Fibroblast of lung (primary cell): ENCODE data around the gene APMAP. TPM values are rescaled to one million over a fixed set of nuclear protein-coding genes. Genes with fewer than 3 reads are reported as not detected.

Experiments
- DNase-seq, 2 donors: peaks; one replicate each; pipeline versions ENCODE4 v3.0.0 to v3.0.0-alpha.2; 2010; ENCODE audit warnings: low read depth in 2 of 2
- H2AFZ ChIP-seq: 2 replicates; pipeline ENCODE4 v1.5.1; 2012; ENCODE audit warnings: low read length, control low read depth, inconsistent platforms
- H3K27ac ChIP-seq: 2 replicates; pipeline ENCODE4 v1.5.1; 2011; ENCODE audit warnings: low read length, control low read depth; ENCODE audit not compliant: insufficient read depth
- H3K27me3 ChIP-seq: 2 replicates; pipeline ENCODE4 v1.5.1; 2011; ENCODE audit warnings: mild to moderate bottlenecking, low read length; ENCODE audit not compliant: control insufficient read depth, insufficient read depth
- H3K36me3 ChIP-seq: 2 replicates; pipeline ENCODE4 v1.5.1; 2011; ENCODE audit warnings: low read length; ENCODE audit not compliant: control insufficient read depth, insufficient read depth
- H3K4me1 ChIP-seq: 2 replicates; pipeline ENCODE4 v1.5.1; 2011; ENCODE audit warnings: low read length; ENCODE audit not compliant: control insufficient read depth, insufficient read depth; ENCODE audit errors: extremely low read depth
- H3K4me2 ChIP-seq: 2 replicates; pipeline ENCODE4 v1.5.1; 2011; ENCODE audit warnings: low read length, control low read depth; ENCODE audit not compliant: insufficient read depth; ENCODE audit errors: extremely low read depth
- H3K4me3 ChIP-seq, 4 experiments: fragments of 200-600 bp in 1 of 4; sonication (generic) in 1 of 4; replicated peaks in 1 of 4; 2 replicates each; pipeline ENCODE4 v1.5.1; 2011 to 2016; ENCODE audit warnings: low read length in 4 of 4, low read depth in 3 of 4, mild to moderate bottlenecking in 3 of 4, control low read depth in 2 of 4, inconsistent platforms in 1 of 4, mixed read lengths in 1 of 4; ENCODE audit not compliant: insufficient read depth in 1 of 4; ENCODE audit errors: control extremely low read depth in 1 of 4
- H3K79me2 ChIP-seq: 2 replicates; pipeline ENCODE4 v1.5.1; 2012; ENCODE audit warnings: mild to moderate bottlenecking, low read length, inconsistent platforms; ENCODE audit not compliant: control insufficient read depth, insufficient read depth
- H3K9ac ChIP-seq: 2 replicates; pipeline ENCODE4 v1.5.1; 2011; ENCODE audit warnings: mild to moderate bottlenecking, low read length, control low read depth; ENCODE audit not compliant: insufficient read depth
- H3K9me3 ChIP-seq: 2 replicates; pipeline ENCODE4 v1.5.1; 2012; ENCODE audit warnings: low read depth, low read length; ENCODE audit not compliant: control insufficient read depth, insufficient read depth
- H4K20me1 ChIP-seq: 2 replicates; pipeline ENCODE4 v1.5.1; 2011; ENCODE audit warnings: low read length; ENCODE audit not compliant: control insufficient read depth, insufficient read depth; ENCODE audit errors: extremely low read depth
- CTCF ChIP-seq, 2 donors: IDR thresholded peaks in 1 of 2; conservative IDR thresholded peaks in 1 of 2; 1 replicate in 1 of 2; 2 replicates in 1 of 2; pipeline ENCODE4 v1.5.1; 2011 to 2012; ENCODE audit warnings: low read length in 2 of 2, control low read depth in 1 of 2, inconsistent platforms in 1 of 2, low read depth in 1 of 2, mild to moderate bottlenecking in 1 of 2
- EZH2 ChIP-seq: IDR thresholded peaks from 2 replicates; pipeline ENCODE4 v1.5.1; 2012; ENCODE audit warnings: low read length, control low read depth, mild to moderate bottlenecking; ENCODE audit errors: missing control alignments
- polyA plus RNA-seq, 2 donors: library from polyadenylated mRNA; depleted of rRNA in 1 of 2; stranded (reverse) in 1 of 2; unstranded in 1 of 2; fragments of >200 nt; gene quantifications; 2 replicates each; pipeline ENCODE4 v1.2.1, GENCODE V29; 2011 to 2012; ENCODE audit warnings: missing spikeins in 1 of 2
- total RNA-seq: library from RNA; depleted of rRNA; stranded (reverse); fragments of >200 nt; gene quantifications from 2 replicates; pipeline ENCODE4 v1.2.1, GENCODE V29; 2014

APMAP gene
- total and polyA plus RNA-seq, 2 donors (not counting 1 experiment from before 2014, with no cell fraction given) = 72.5 to 104 TPM

- no peak overlapping the region for H3K4me3 ChIP-seq
- no peak for TF ChIP-seq CTCF (conservative IDR thresholded peaks at IDR 0.05 in 1 of 2, IDR thresholded peaks at IDR 0.05 in 1 of 2; ENCODE audit: low read depth in 1 of 2, low read length in 2 of 2)
- TF ChIP-seq EZH2 = no peak
Observed at GRCh38 chr20:24916412-24916811, 76.1 kb downstream of the APMAP start.

DNA sequence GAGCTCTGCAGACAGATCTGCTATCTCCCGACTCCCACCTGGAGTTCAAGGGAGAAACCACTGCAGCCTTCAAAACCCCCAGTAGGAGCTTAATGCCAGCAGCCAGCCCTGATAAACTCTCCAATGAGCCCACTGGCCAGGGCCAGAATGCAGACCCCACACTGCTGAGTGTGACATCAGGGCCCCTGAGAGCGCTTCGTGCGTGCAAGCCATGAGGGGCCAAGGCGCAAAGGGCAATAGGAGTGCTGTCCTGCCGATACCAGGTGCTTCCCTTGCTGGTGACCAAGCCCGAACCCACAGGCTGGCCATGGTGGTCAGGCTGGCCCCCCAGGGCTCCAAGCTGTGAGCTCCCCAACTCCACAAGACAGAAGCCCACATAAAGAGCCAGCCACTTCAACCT, 76.7 kb downstream of the APMAP start:
- no peaks in the 10 kb centered on the region for H4K20me1 ChIP-seq
- no peak overlapping the region for H3K9ac ChIP-seq
- no peak overlapping the region for H3K27ac ChIP-seq
- H3K36me3 ChIP-seq = no peaks in the 10 kb centered on the region
- TF ChIP-seq EZH2 (no peak), CTCF (conservative IDR thresholded peaks at IDR 0.05 in 1 of 2, IDR thresholded peaks at IDR 0.05 in 1 of 2; ENCODE audit: low read depth in 1 of 2, low read length in 2 of 2) (no peak)
- DNase-seq = no peak
- H3K4me1 ChIP-seq = no peaks in the 10 kb centered on the region
- H3K27me3 ChIP-seq = no peaks in the 10 kb centered on the region
- no peak overlapping the region for H3K4me2 ChIP-seq
- no peak overlapping the region for H2AFZ ChIP-seq
- H3K4me3 ChIP-seq = no peak overlapping the region
- H3K79me2 ChIP-seq = no peaks in the 10 kb centered on the region
- no peaks in the 10 kb centered on the region for H3K9me3 ChIP-seq

More at GRCh38 chr20:24916412-24916811, 76.1 kb downstream of the APMAP start:
- H3K4me2 ChIP-seq = no peak overlapping the region
- no peaks in the 10 kb centered on the region for H3K9me3 ChIP-seq
- H3K79me2 ChIP-seq = no peaks in the 10 kb centered on the region
- no peaks in the 10 kb centered on the region for H4K20me1 ChIP-seq
- H3K27ac ChIP-seq = no peak overlapping the region
- no peaks in the 10 kb centered on the region for H3K27me3 ChIP-seq
- no peak overlapping the region for H3K9ac ChIP-seq
- no peaks in the 10 kb centered on the region for H3K4me1 ChIP-seq
- DNase-seq = no peak
- H3K36me3 ChIP-seq = no peaks in the 10 kb centered on the region
- no peak overlapping the region for H2AFZ ChIP-seq

DNA sequence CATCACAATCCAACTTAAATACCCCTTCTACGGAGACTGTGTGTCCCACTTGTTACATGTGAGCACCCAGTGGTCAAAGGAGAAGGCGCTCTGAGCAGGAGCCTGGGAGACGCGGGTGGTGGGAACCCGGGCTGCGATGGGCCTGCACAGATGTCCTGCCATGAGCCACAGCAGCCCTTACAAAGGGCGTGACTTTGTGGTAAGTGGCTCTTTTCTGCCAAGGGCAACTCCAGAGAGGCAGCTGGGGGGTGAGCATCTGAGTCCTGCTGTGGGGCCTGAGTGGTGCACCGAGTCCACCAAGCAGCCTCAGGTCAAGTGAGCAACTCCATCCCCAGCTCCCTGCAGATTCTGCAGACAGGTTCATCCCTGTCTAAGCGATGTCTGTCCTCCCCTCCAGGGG, 77.1 kb downstream of the APMAP start:
- Histone ChIP-seq H3K9me3 (no peaks in the 10 kb centered on the region), H3K4me1 (no peaks in the 10 kb centered on the region), H4K20me1 (no peaks in the 10 kb centered on the region), H2AFZ (no peak overlapping the region), H3K27ac (no peak overlapping the region), H3K79me2 (no peaks in the 10 kb centered on the region), H3K4me3 (no peak overlapping the region), H3K36me3 (no peaks in the 10 kb centered on the region), H3K27me3 (no peaks in the 10 kb centered on the region), H3K9ac (no peak overlapping the region), H3K4me2 (no peak overlapping the region)
- DNase-seq = no peak
- TF ChIP-seq CTCF (conservative IDR thresholded peaks at IDR 0.05 in 1 of 2, IDR thresholded peaks at IDR 0.05 in 1 of 2; ENCODE audit: low read depth in 1 of 2, low read length in 2 of 2) = no peak
- TF ChIP-seq EZH2 = no peak
